Effector CD8-positive, alpha-beta T cell (primary cell): Measurements from ENCODE around the gene PAPPA2.
"Not testable (repeated sequence)": the region's sequence is repeated elsewhere in the genome, so short reads cannot be mapped to it uniquely, and the experiment has no call there.

ENCODE experiments used
- DNase-seq: peaks from one replicate; lab custom pipeline; 2025; lab: John Stamatoyannopoulos, UW

The PAPPA2 gene

GRCh38 chr1:176552217-176552991, 89.4 kb downstream of the PAPPA2 start:
- no peak for DNase-seq

GRCh38 chr1:176552999-176553398, 90.0 kb downstream of the PAPPA2 start:
- no peak for DNase-seq

DNA sequence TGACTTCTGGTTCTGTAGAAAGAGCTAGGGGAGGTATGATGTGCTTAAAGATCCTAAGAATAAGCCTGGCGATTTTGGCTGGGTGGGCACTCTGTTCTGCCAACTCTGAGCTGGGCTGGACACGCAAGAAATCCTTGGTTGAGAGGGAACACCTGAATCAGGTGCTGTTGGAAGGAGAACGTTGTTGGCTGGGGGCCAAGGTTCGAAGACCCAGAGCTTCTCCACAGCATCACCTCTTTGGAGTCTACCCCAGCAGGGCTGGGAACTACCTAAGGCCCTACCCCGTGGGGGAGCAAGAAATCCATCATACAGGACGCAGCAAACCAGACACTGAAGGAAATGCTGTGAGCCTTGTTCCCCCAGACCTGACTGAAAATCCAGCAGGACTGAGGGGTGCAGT, 93.3 kb downstream of the PAPPA2 start:
- no peak for DNase-seq

DNA sequence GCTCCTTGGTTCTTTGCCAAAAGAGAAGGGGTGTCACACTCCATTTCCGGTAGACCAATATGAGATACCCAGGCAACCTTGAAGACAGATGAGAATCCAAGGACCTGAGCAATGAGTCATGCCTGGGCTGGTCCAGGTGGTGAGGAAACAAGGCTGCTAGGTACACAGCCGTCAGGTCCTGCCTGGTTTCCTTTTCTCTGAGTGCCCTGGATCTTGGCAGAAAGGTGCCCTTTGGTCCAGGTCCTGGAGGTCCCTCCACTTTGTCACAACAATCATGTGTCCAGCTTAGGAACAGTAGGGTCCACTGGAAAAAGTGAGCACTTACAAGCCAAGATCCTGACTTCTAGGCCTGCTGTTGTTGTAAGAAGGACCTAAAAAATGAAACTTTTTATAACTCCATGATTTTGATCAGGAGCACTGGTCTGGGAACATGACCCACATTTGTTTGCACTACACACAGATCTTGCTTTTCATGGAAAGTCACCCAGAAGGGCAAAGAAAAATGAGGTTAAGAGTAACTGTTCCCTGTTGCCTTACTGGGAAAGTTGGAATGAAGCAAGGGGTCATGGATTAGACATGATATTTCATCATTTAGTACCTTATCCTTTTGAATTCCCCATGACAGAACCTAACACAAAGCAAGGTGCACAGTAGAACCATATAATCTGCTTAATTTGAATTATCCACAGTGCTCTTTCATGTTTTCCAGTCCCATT, 94.7 kb downstream of the PAPPA2 start:
- no peak for DNase-seq

DNA sequence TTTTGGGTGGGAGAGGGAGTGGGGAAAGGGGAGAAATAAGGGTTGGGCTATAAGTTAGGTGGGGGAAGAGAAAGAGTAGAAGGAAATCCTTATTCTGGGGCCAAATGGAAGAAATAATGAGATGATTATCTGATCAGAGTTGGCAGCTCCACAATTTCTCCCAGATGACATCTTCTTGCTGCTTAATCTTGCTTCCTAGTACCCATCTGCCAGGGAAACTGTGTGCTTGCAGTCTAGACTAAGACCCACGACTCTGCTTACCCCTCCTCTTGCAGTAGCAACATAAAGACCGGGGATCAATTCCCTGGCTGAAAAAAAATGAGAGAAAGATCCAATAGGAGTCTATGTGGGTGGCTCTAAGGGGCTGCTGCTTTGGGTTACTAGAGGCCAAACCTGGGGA, 95.6 kb downstream of the PAPPA2 start:
- DNase-seq, result no peak

DNA sequence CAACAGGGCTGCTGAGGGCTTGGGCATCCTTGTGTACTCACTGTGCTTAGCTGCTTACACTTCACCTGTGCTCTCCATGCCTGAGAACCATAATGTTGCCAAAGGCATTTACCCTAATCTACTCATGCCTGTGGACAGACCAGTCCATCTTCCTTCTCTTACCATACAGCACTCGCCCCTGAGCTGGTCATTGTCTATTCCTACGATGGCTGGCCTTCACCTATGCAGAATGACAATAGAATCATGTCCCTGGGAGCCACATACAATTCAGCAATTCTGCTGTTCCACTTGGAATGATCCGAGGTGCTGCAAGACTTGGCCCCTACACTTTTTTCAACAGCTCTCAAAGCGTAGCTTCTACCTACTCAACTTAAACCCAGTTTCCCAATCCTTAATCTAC, 96.5 kb downstream of the PAPPA2 start:
- DNase-seq, result no peak

GRCh38 chr1:176559878-176560277, 96.9 kb downstream of the PAPPA2 start:
- no peak for DNase-seq

DNA sequence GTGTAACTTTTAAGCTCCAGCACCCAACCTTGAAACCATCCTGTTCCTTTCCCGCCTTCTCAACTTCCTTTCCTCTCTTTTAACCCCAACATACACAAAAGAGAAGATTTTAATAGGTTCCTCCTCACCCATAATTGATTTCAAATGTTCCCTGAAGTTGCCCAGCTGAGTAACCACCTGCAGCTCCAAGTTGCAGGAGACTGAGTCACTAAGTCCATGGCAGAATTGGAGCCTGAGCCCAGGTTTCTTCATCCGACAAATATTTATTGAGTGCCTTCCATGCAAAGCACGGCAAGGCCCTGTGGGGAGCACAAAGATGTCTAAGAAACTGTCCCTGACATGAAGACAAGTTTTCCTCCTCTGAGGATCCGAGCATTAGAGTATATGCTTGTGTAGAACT, 97.7 kb downstream of the PAPPA2 start:
- DNase-seq, result no peak

DNA sequence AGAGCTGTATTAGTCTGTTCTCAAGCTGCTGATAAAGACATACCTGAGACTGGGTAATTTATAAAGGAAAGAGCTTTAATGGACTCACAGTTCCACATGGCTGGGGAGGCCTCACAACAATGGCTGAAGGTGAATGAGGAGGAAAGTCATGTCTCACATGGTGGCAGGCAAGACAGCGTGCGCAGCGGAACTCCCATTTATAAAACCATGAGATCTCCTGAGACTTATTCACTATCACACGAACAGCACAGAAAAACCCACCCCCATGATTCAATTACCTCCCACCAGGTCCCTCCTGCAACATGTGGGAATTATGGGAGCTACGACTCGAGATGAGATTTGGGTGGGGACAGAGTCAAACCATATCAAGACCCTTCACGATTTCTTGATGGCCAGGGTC, 98.8 kb downstream of the PAPPA2 start:
- DNase-seq, result not testable (repeated sequence)

- no peak for DNase-seq
These were observed 103.3 kb downstream of the PAPPA2 start for GRCh38 chr1:176566004-176566975.

DNA sequence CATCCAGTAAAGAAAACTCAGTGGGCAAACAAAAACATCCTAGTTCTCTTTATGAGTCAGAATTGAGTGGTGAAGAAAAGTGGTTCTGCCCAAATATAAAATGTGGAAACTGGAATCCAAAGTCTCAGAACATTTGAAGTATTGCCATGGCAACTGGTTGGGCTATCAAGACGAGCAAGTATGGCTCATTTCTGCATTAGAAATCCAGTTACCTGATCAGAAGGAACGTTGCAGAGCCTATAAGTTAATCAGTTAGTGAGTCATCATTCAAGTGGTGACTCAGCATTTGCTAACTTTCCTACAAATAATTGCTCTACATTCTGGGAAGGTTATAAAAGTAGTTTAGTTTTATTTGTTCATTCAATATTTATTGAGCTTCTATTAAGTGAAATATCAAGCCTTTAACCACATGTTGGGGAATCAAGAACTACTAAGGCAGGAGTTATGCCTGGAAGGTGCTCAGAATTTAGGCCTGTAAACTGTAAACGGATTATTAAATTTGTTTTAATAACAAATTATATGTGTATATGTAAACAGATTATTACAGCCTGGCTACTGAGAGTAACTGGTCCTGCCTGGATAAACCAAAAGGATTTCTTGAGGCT, 104.3 kb downstream of the PAPPA2 start:
- DNase-seq, result no peak

- no peak for DNase-seq
These were observed 105.2 kb downstream of the PAPPA2 start for GRCh38 chr1:176568185-176568584.

GRCh38 chr1:176574756-176575155, 111.8 kb downstream of the PAPPA2 start:
- no peak for DNase-seq

DNA sequence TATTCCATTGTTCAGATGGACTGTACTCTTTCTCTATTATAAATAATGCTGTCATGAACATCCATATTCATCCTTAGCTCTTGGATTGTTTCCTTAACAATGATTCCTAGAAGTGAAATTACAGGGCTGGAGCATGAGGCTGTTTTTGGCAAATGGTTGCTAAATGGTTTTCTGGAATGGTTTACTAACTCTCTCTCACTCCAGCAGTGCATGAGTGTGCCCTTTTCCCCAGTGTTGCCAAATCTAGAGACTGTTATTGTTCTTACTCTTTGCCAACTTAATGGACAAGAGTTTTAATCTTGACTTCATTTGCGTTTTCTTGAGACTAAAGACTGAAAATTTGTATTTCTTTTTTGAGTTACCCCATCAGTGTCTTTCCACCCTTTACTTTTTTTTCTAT, 113.0 kb downstream of the PAPPA2 start:
- no peak for DNase-seq

GRCh38 chr1:176576670-176577069, 113.7 kb downstream of the PAPPA2 start:
- no peak for DNase-seq

GRCh38 chr1:176577646-176578197, 114.7 kb downstream of the PAPPA2 start:
- no peak for DNase-seq

- DNase-seq, result no peak
These were observed 116.1 kb downstream of the PAPPA2 start for GRCh38 chr1:176579087-176579486.

DNA sequence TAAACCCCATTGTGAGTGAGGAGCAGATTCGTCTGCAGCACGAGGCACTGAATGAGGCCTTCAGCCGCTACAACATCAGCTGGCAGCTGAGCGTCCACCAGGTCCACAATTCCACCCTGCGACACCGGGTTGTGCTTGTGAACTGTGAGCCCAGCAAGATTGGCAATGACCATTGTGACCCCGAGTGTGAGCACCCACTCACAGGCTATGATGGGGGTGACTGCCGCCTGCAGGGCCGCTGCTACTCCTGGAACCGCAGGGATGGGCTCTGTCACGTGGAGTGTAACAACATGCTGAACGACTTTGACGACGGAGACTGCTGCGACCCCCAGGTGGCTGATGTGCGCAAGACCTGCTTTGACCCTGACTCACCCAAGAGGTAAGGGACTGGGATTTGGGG, 132.2 kb downstream of the PAPPA2 start:
- DNase-seq, result no peak

- no peak for DNase-seq
These were observed 138.4 kb downstream of the PAPPA2 start for GRCh38 chr1:176601348-176601747.

GRCh38 chr1:176602388-176603004, 139.5 kb downstream of the PAPPA2 start:
- DNase-seq, result no peak

DNA sequence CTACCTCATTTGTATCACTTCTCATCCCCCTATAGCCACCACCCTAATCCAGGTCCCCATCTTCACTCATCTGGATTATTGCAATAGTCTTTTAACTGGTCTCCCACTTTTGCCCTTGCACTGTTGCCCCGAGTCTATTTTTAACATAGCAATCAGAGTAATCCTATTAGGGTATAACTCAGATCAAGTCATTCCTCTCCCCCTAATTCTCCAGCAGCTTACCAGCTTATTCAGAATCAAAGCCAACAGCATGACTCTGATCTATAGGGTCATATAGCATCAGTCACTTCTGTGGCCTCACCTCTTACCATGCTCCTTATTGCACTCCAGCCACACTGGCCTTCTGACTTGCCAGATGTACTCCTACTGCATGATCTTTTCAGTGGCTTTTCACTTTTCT, 140.7 kb downstream of the PAPPA2 start:
- DNase-seq, result no peak
